Measurements from ENCODE around the gene HSD17B12.

GRCh38 chr11:43758927-43759326 is 78.4 kb downstream of the HSD17B12 start:
- no peak for TF ChIP-seq REST (IDR thresholded peaks at IDR 0.05; ENCODE audit: unreplicated experiment)
- no peak for TF ChIP-seq CTCF (conservative IDR thresholded peaks at IDR 0.05; ENCODE audit: low read depth in 2 of 2)
- no peak for TF ChIP-seq EZH2phosphoT487 (IDR thresholded peaks at IDR 0.05; ENCODE audit: unreplicated experiment)
- no peak for TF ChIP-seq EZH2 (IDR thresholded peaks at IDR 0.05; ENCODE audit: low read depth, unreplicated experiment)
- TF ChIP-seq CREB1 (CRISPR knock-in tag; IDR thresholded peaks at IDR 0.05; ENCODE audit: low read depth), result no peak
- TF ChIP-seq ETS1 (IDR thresholded peaks at IDR 0.05), result no peak
- no peak for TF ChIP-seq POLR2AphosphoS5 (IDR thresholded peaks at IDR 0.05; ENCODE audit: low read depth)
- no peak for TF ChIP-seq ZNF114 (CRISPR knock-in tag; IDR thresholded peaks at IDR 0.05)

All from GM23338 (cell line).